Immature natural killer cell (primary cell): Measurements from ENCODE around the gene GTF3C2. TPM values are rescaled to one million over a fixed set of nuclear protein-coding genes. Genes with fewer than 3 reads are reported as not detected.

Experiments
- DNase-seq, 3 donors: peaks; one replicate each; pipeline ENCODE4 v3.0.0; 2022; ENCODE audit warnings: mixed read lengths in 1 of 3
- H3K27ac Mint-ChIP-seq, 6 donors: one replicate each; pipeline ENCODE4 v1.8.0; 2020; ENCODE audit warnings: mixed read lengths in 6 of 6, mild to moderate bottlenecking in 5 of 6, inconsistent platforms in 4 of 6, moderate library complexity in 3 of 6
- H3K27me3 Mint-ChIP-seq, 3 donors: one replicate each; pipeline ENCODE4 v1.8.0; 2020 to 2021; ENCODE audit warnings: low read depth in 3 of 3, mild to moderate bottlenecking in 3 of 3, mixed read lengths in 3 of 3, moderate library complexity in 3 of 3, inconsistent platforms in 1 of 3
- H3K36me3 Mint-ChIP-seq, 3 donors: one replicate each; pipeline ENCODE4 v1.8.0; 2020; ENCODE audit warnings: mixed read lengths in 3 of 3, inconsistent platforms in 2 of 3, mild to moderate bottlenecking in 2 of 3
- H3K4me1 Mint-ChIP-seq, 2 donors: one replicate each; pipeline ENCODE4 v1.8.0; 2020; ENCODE audit warnings: inconsistent platforms in 2 of 2, mild to moderate bottlenecking in 2 of 2, mixed read lengths in 2 of 2, moderate library complexity in 1 of 2
- H3K4me3 Mint-ChIP-seq, 5 donors: one replicate each; pipeline ENCODE4 v1.8.0; 2020; ENCODE audit warnings: mild to moderate bottlenecking in 5 of 5, mixed read lengths in 5 of 5, inconsistent platforms in 3 of 5, moderate library complexity in 3 of 5
- H3K9me3 Mint-ChIP-seq, 6 donors: one replicate each; pipeline ENCODE4 v1.8.0; 2020; ENCODE audit warnings: mild to moderate bottlenecking in 6 of 6, mixed read lengths in 6 of 6, inconsistent platforms in 4 of 6, moderate library complexity in 3 of 6
- polyA plus RNA-seq, 3 donors: library from polyadenylated mRNA; unstranded; fragments of 300-500 nt; fragmentation: Illumina TruSeq; gene quantifications; one replicate each; pipeline ENCODE4 v1.2.3, GENCODE V29; 2021

The GTF3C2 gene
- polyA plus RNA-seq, 3 donors from 2014 or later: 22.1 to 43.7 (median 34.7) TPM

- no peaks in the 10 kb centered on the region for H3K9me3 Mint-ChIP-seq
- H3K36me3 Mint-ChIP-seq: peaks cover 6 to 34% (median 12%) of the 10 kb centered on the region in 3 donors
Observed at GRCh38 chr2:27378809-27379290, 22.3 kb upstream of the GTF3C2 start.

GRCh38 chr2:27378096-27378808 lies 21.7 kb upstream of the GTF3C2 start:
- no peak for DNase-seq
- Mint-ChIP-seq H3K4me3 (no peak overlapping the region), H3K9me3 (no peaks in the 10 kb centered on the region), H3K27ac (peak overlapping the region in 1 of 6 donors; percentile 35), H3K27me3 (peaks cover 0 to 13% (median 4%) of the 10 kb centered on the region in 3 donors), H3K4me1 (peaks cover 23 to 24% of the 10 kb centered on the region in 2 donors), H3K36me3 (peaks cover 1 to 28% (median 12%) of the 10 kb centered on the region in 3 donors)

More at GRCh38 chr2:27378809-27379290, 22.3 kb upstream of the GTF3C2 start:
- Mint-ChIP-seq H3K27me3 (peaks cover 0 to 13% (median 4%) of the 10 kb centered on the region in 3 donors), H3K4me1 (peaks cover 23 to 24% of the 10 kb centered on the region in 2 donors), H3K27ac (peak overlapping the region; percentile 85 to 95 (median 91)), H3K4me3 (peak overlapping the region; percentile 85 to 92 (median 89))
- no peak for DNase-seq

- no peak for DNase-seq
- peak overlapping the region in 2 of 5 donors; percentile 6 to 25 for H3K4me3 Mint-ChIP-seq
- H3K36me3 Mint-ChIP-seq: peaks cover 0 to 30% (median 12%) of the 10 kb centered on the region in 3 donors
- H3K27ac Mint-ChIP-seq: peak overlapping the region in 3 of 6 donors; percentile 51 to 79 (median 69)
- H3K27me3 Mint-ChIP-seq: peaks cover 0 to 13% (median 4%) of the 10 kb centered on the region in 3 donors
- peaks cover 28 to 29% of the 10 kb centered on the region in 2 donors for H3K4me1 Mint-ChIP-seq
- H3K9me3 Mint-ChIP-seq: no peaks in the 10 kb centered on the region
Observed at GRCh38 chr2:27377618-27378095, 21.1 kb upstream of the GTF3C2 start.

GRCh38 chr2:27376866-27377617 lies 20.5 kb upstream of the GTF3C2 start:
- Mint-ChIP-seq H3K27me3 (peaks cover 0 to 12% (median 4%) of the 10 kb centered on the region in 3 donors), H3K9me3 (no peaks in the 10 kb centered on the region), H3K4me1 (peaks cover 35% of the 10 kb centered on the region in 2 donors), H3K27ac (peak overlapping the region in 2 of 6 donors; percentile 68 to 79), H3K4me3 (peak overlapping the region in 1 of 5 donors; percentile 6), H3K36me3 (peaks cover 0 to 33% (median 12%) of the 10 kb centered on the region in 3 donors)
- DNase-seq: no peak

GRCh38 chr2:27376151-27376865 lies 19.7 kb upstream of the GTF3C2 start:
- Mint-ChIP-seq H3K9me3 (no peaks in the 10 kb centered on the region), H3K4me1 (peaks cover 39 to 41% of the 10 kb centered on the region in 2 donors), H3K27me3 (peaks cover 2 to 13% (median 2%) of the 10 kb centered on the region in 3 donors), H3K36me3 (peaks cover 0 to 33% (median 12%) of the 10 kb centered on the region in 3 donors), H3K27ac (peak overlapping the region in 1 of 6 donors; percentile 40), H3K4me3 (no peak overlapping the region)
- no peak for DNase-seq

- Mint-ChIP-seq H3K27me3 (peaks cover 2 to 11% (median 2%) of the 10 kb centered on the region in 3 donors), H3K36me3 (peaks cover 0 to 33% (median 12%) of the 10 kb centered on the region in 3 donors), H3K27ac (peak overlapping the region in 1 of 6 donors; percentile 12), H3K4me1 (peaks cover 39% of the 10 kb centered on the region in 2 donors), H3K9me3 (no peaks in the 10 kb centered on the region), H3K4me3 (no peak overlapping the region)
- DNase-seq: no peak
Observed at GRCh38 chr2:27375513-27376099, 19.0 kb upstream of the GTF3C2 start.

- H3K36me3 Mint-ChIP-seq: peaks cover 0 to 36% (median 16%) of the 10 kb centered on the region in 3 donors
- no peak for DNase-seq
- peaks cover 4 to 8% (median 4%) of the 10 kb centered on the region in 3 donors for H3K27me3 Mint-ChIP-seq
- no peak overlapping the region for H3K4me3 Mint-ChIP-seq
- peak overlapping the region in 1 of 6 donors; percentile 43 for H3K27ac Mint-ChIP-seq
- no peaks in the 10 kb centered on the region for H3K9me3 Mint-ChIP-seq
- H3K4me1 Mint-ChIP-seq: peaks cover 41% of the 10 kb centered on the region in 2 donors
Observed at GRCh38 chr2:27373567-27373966, 17.0 kb upstream of the GTF3C2 start.

- Mint-ChIP-seq H3K27me3 (peaks cover 4 to 8% (median 4%) of the 10 kb centered on the region in 3 donors), H3K4me1 (peaks cover 43 to 46% of the 10 kb centered on the region in 2 donors)
- no peak for DNase-seq
Observed at GRCh38 chr2:27372937-27373336, 16.4 kb upstream of the GTF3C2 start.

GRCh38 chr2:27370816-27371620 lies 14.5 kb upstream of the GTF3C2 start:
- Mint-ChIP-seq H3K36me3 (peaks cover 0 to 40% (median 20%) of the 10 kb centered on the region in 3 donors), H3K4me3 (peak overlapping the region; percentile 95 to 99 (median 96))
- peak; percentile 41 to 47 (median 45) for DNase-seq

More at GRCh38 chr2:27372937-27373336, 16.4 kb upstream of the GTF3C2 start:
- H3K36me3 Mint-ChIP-seq: peaks cover 0 to 36% (median 16%) of the 10 kb centered on the region in 3 donors
- peak overlapping the region; percentile 53 to 98 (median 76) for H3K27ac Mint-ChIP-seq
- H3K9me3 Mint-ChIP-seq: no peaks in the 10 kb centered on the region
- peak overlapping the region in 4 of 5 donors; percentile 18 to 64 (median 37) for H3K4me3 Mint-ChIP-seq

GRCh38 chr2:27370026-27370815 lies 13.7 kb upstream of the GTF3C2 start, which contains the start of the genes EIF2B4 and SNX17:
TSS of gene EIF2B4 (minus strand) at chr2:27370338. CDS start at chr2:27370314, 24 bp downstream.
TSS of gene SNX17 (plus strand) at chr2:27370616. CDS start at chr2:27370744, 128 bp downstream.
- Mint-ChIP-seq H3K36me3 (peaks cover 0 to 34% (median 15%) of the 10 kb centered on the region in 3 donors), H3K27ac (peak within 1 kb of the TSS; percentile 90 to 100 (median 98)), H3K4me1 (peaks cover 45 to 51% of the 10 kb centered on the region in 2 donors), H3K9me3 (no peaks in the 10 kb centered on the region), H3K4me3 (peak within 1 kb of the TSS; percentile 95 to 99 (median 96)), H3K27me3 (peaks cover 4 to 8% (median 4%) of the 10 kb centered on the region in 3 donors)
- peak; percentile 99 to 100 (median 99) for DNase-seq

More at GRCh38 chr2:27370816-27371620, 14.5 kb upstream of the GTF3C2 start:
- Mint-ChIP-seq H3K27ac (peak overlapping the region; percentile 90 to 98 (median 94)), H3K27me3 (peaks cover 4 to 8% (median 4%) of the 10 kb centered on the region in 3 donors), H3K9me3 (no peaks in the 10 kb centered on the region), H3K4me1 (peaks cover 45 to 51% of the 10 kb centered on the region in 2 donors)

- Mint-ChIP-seq H3K4me1 (peaks cover 45 to 51% of the 10 kb centered on the region in 2 donors), H3K9me3 (no peaks in the 10 kb centered on the region), H3K27ac (peak overlapping the region; percentile 90 to 100 (median 96)), H3K4me3 (peak overlapping the region; percentile 94 to 99 (median 95)), H3K27me3 (peaks cover 4 to 8% (median 4%) of the 10 kb centered on the region in 3 donors), H3K36me3 (peaks cover 0 to 27% (median 11%) of the 10 kb centered on the region in 3 donors)
- no peak for DNase-seq
Observed at GRCh38 chr2:27369471-27370025, 13.0 kb upstream of the GTF3C2 start.
